ENCODE measurements around the gene FIS1. TPM values are rescaled to one million over a fixed set of nuclear protein-coding genes. Genes with fewer than 3 reads are reported as not detected.
"Not testable (repeated sequence)": the region's sequence is repeated elsewhere in the genome, so short reads cannot be mapped to it uniquely, and the experiment has no call there.

Gene FIS1
- total and polyA plus RNA-seq, 10 of the 15 experiments (the other 5 are each of a cell fraction or from before 2014, with no cell fraction given) = 83.4 to 149 (median 108) TPM

- TF ChIP-seq PKNOX1 (IDR thresholded peaks at IDR 0.05) (no peak), SP1 (IDR thresholded peaks at IDR 0.05; ENCODE audit: low read depth, low read length) (no peak), ZNF622 (IDR thresholded peaks at IDR 0.05) (no peak)
These were observed 40.3 kb upstream of the FIS1 start (continued) for GRCh38 chr7:101285171-101285570.

GRCh38 chr7:101280912-101281311 is 36.0 kb upstream of the FIS1 start:
- not testable (repeated sequence) for H3K9me3 ChIP-seq (replicated peaks; ENCODE audit: control insufficient read depth, insufficient read depth, low read length)

More at GRCh38 chr7:101280912-101281311, 36.0 kb upstream of the FIS1 start:
- 39% methylated on average over 8 of the region's 8 CpGs for WGBS (ENCODE audit: insufficient coverage, insufficient replicate concordance, low lambda C conversion rate, missing lambda C conversion rate)
- RAD21 ChIA-PET (ENCODE audit: unreplicated experiment); H3K9ac ChIP-seq (ENCODE audit: control insufficient read depth, insufficient read depth, low read length); intact Hi-C loops (cut with micrococcal nuclease; ENCODE audit: unreplicated experiment); DNase-seq (ENCODE audit: low read depth, low spot score); H3K27ac ChIP-seq (ENCODE audit: control insufficient read depth, insufficient read depth); POLR2A ChIA-PET; H3K4me1 ChIP-seq (ENCODE audit: control insufficient read depth, insufficient read depth, low read length); BruUV-seq (replicated peaks); H2AFZ ChIP-seq (ENCODE audit: control insufficient read depth, low read depth, low read length); H3K4me3 ChIP-seq; H3K79me2 ChIP-seq (ENCODE audit: control insufficient read depth, insufficient read depth, low read length); H3K4me2 ChIP-seq (ENCODE audit: control insufficient read depth, insufficient read depth); H4K20me1 ChIP-seq (ENCODE audit: control insufficient read depth, insufficient read depth); ATAC-seq; FAIRE-seq; H3K27me3 ChIP-seq (replicated peaks in 1 of 2; ENCODE audit: control insufficient read depth in 2 of 2, insufficient read depth in 2 of 2, low read length in 1 of 2); H3K36me3 ChIP-seq (ENCODE audit: control insufficient read depth in 2 of 2, insufficient read depth in 2 of 2, low read length in 1 of 2): not testable (repeated sequence)
- SMC1A ChIA-PET (ENCODE audit: uncharacterized antibody, unreplicated experiment) = interaction anchor here (2.3 kb wide), 1 partner anchor 137 kb away, joined by 56 read pairs; no protein-coding TSS in a partner anchor
- CTCF ChIA-PET = interaction anchor here (2.8 to 4.5 kb wide), 4 partner anchors 11 to 137 kb away, joined by 33 to 161 read pairs (median 54); partner anchors contain the start of gene FIS1
- in situ Hi-C loops (cut with MboI) = loop anchor here (5.0 kb wide), 1 partner anchor 134 kb away; no protein-coding TSS in a partner anchor
